Measurements from ENCODE around the gene SRR.
A peak's percentile ranks its signal among the peaks of the same experiment; 100 is the strongest.
"Not testable (repeated sequence)": the region's sequence is repeated elsewhere in the genome, so short reads cannot be mapped to it uniquely, and the experiment has no call there.

Gene SRR, protein sequence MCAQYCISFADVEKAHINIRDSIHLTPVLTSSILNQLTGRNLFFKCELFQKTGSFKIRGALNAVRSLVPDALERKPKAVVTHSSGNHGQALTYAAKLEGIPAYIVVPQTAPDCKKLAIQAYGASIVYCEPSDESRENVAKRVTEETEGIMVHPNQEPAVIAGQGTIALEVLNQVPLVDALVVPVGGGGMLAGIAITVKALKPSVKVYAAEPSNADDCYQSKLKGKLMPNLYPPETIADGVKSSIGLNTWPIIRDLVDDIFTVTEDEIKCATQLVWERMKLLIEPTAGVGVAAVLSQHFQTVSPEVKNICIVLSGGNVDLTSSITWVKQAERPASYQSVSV

DNA sequence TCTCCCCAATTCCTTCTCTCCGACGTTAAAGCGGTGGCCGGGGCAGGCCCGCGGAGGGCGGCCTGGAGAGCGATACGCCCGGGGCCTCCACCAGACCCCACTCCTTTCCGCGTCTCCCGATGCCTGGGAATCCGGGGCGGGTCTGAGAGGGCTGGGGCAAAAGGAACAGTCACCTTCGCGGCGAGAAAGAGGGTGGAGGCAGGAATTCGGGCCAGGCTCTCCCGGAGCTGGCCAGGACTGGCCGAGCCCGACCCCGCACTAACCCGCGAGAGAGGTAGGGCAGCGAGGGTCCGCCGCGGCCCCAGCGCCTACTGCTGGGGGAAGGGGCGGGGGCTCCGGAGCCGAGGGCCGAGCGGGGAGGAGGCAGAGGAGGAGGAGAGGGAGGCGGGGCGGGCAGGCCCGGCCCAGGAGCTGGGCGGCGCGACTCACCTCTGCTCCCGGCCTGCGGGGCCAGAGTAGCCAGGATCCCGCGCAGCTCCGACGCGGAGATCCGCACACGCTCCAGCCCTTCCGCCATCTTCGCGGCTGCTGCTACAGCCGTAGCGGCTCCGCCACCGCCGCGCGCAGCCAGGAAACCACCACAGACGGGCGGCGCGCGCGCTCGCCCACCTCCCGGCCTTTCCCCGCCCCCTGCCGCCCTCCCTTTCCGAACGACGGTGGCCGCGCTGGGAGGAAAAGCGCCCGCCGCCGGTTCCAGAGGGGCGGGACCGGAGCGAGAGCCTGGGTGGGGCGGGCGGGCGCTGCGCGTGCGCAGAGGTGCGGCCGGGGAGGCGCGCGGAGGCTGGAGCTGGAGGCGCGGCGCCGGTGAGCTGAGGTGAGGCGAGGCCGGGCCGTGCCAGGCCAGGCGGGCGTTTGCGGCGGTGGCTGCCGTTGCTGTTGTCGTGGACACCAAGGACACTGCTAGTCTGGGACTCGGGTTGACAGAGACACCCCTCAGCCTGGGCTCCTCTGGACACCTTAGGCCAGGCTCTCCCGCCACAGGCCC is at the start of gene SRR, which contains the start of gene SMG6:
Gene SRR (plus strand): TSS at position 747 of the 985 bp plus-strand sequence. CDS start 11,611 bp downstream, outside the sequence.
Gene SMG6 (minus strand): TSS at position 582 of the 985 bp plus-strand sequence. CDS start 65 bp downstream, at position 517.
- peak; percentile 100 for DNase-seq (ENCODE audit: low spot score)

DNA sequence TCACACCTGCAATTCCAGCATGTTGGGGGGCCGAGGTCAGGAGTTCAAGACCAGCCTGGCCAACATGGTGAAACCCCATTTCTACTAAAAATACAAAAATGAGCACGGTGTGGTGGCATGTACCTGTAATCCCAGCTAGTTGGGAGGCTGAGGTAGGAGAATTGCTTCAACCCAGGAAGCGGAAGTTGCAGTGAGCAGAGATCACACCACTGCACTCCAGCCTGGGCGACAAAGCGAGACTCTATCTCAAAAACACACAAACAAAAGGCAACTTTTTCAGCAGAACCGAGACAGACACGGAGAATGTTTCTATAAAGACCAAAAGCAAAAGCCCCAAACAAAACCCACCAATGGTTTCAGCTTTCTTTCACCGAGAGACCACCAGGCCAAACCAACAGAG is 44.9 kb upstream of the SRR start:
- DNase-seq (ENCODE audit: low spot score): not testable (repeated sequence)

DNA sequence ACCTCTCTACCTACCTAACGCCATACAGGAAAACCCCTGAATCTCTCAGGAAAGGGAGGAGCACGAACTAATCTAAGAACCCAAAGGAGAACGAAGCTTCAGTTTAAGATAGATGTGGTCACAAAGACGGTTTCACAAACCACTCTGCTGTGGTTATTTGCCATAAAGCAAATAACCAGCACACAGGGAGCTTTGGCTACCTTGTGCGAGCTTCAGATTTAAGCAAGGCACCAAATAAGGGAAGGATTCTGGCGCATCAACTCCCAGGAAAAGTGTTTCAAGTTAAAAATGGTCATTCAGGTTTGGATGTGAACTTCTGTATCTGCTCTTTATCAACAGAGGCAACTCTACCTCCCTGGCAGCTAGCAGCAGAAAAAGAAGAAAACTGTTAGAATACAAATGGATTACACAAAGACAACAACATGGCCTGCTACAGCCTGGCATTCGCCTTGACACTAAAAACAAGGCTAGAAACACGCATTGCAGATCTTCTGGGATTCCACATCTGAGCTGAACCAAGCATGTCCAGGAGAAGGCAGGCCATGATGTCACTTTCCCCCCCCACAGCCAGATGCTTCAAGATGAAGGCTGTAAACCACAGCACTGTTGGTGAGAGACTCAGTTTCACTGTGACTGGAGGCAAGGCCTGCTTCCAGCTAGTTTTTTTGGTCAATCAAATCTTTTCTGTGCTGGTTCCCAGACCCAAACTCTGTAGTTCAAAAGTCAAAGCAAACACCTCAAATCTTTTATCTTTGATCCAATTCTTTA is 43.8 kb upstream of the SRR start:
- peak; percentile 74 for DNase-seq (ENCODE audit: low spot score)

- peak; percentile 72 for DNase-seq (ENCODE audit: low spot score)
Measured at GRCh38 chr17:2262135-2262587, 41.6 kb upstream of the SRR start.

- DNase-seq (ENCODE audit: low spot score): no peak
Measured at GRCh38 chr17:2263183-2264066, 40.3 kb upstream of the SRR start.

DNA sequence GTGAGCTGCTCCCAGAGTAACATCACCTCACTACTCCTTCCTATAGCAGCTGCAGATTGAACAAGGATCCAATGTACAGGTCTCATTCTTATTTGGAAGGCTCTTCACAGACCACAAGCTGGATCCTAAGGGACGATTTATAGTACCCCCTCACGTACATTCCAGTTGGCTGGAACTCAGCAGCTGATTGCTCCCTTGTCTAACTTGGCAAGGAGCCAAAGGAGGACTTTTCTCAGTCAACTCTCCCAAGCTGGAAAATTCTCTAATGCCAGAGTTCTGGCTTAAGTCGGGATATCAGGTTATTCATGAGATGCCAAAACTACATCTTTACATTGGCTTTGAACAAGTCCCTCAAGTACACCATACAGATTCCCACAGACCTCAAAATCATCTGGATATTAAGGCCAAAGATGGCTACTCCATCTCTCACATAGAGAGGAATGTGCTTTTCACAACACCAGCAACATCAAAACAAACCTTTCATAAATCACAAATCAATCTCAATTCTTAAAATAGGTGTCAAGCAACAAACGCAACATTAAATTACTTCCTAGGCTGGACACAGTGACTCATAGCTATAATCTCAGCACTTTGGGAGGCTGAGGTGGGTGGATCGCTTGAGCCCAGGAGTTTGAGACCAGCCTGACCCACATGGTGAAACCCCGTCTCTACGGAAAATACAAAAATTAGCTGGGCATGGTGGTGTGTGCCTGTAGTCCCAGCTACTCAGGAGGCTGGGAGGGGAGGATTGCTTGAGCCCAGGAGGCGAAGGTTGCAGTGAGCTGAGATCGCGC is 39.5 kb upstream of the SRR start:
- DNase-seq (ENCODE audit: low spot score): no peak

DNA sequence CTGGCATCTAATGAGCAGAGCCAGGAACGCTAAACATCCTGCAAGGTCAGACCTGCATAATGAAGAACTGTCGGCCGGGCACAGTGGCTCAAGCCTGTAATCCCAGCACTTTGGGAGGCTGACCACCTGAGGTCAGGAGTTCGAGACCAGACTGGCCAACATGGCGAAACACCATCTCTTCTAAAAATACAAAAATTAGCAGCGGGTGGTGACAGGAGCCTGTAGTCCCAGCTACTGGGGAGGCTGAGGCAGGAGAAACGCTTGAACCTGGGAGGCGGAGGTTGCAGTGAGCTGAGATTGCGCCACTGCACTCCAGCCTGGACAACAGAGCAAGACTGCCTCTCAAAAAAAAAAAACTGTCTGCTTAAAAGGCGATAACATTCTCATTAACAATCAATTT is 38.6 kb upstream of the SRR start:
- DNase-seq (ENCODE audit: low spot score): not testable (repeated sequence)

GRCh38 chr17:2266045-2266864 is 37.5 kb upstream of the SRR start:
- no peak for DNase-seq (ENCODE audit: low spot score)

DNA sequence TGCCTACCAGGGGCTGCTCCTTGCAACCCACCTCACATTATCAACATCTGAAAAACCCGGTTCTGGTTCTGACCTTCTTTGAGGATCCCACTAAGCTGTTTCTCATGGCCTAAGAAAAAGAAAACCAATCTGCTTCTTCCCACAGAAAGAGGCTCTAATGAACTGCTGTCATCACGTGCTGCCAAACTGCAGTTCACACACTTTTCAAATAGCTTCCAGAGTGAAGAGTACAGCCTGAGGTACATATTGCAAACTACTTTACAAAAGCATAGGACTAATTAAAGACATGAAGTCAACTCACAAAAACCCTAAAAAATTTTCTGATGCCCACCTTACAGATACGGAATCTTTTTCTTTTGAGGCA is 36.9 kb upstream of the SRR start:
- no peak for DNase-seq (ENCODE audit: low spot score)

DNA sequence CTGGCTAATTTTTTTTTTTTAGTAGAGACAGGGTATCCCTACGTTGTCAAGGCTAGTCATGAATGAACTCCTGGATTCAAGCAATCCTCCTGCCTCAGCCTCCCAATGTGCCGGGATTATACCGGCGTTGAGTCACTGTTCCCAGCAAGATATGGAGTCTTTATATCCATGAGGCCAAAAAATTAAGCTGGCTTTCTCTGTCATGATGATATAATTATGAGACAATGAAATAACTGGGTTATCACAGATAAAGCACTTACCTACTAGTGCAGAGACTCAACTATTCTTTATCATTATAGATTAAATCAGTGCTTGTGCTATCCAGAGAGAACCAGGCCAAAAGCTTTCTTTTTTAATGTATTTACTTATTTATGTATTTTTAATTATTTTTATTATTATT is 36.4 kb upstream of the SRR start:
- DNase-seq (ENCODE audit: low spot score): no peak

DNA sequence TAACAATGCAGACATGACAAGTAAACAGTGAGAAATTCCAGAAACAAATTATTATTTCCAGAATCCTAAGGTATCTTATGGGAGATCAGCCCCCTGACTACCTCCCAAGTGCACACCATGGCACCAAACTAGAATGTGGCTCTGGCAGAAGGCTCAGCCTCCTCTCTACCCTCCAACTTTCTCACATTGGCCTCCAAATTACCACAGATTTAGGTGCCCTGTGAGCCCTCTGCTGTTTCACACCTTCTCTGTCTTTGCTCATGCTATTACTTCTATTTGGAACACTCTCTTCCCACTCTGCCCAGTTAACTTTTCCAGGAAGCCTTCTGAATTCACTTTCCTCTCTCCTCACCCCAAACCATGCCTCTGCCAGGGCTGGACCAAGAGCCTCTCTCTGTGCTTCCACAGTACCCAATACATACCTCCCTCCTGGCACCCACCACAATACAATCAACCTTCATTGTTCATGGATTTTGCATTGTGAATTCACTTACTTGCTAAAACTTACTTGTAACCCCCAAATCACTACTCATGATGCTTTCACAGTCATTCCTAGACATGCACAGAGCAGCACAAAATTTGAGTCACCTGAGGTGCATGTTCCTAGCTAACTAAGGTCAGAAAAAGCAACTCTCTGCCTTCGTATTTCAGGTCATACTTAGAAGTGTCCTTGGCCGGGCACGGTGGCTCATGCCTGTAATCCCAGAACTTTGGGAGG is 31.6 kb upstream of the SRR start:
- DNase-seq (ENCODE audit: low spot score): no peak

GRCh38 chr17:2274414-2274813 is 29.3 kb upstream of the SRR start:
- no peak for DNase-seq (ENCODE audit: low spot score)

DNA sequence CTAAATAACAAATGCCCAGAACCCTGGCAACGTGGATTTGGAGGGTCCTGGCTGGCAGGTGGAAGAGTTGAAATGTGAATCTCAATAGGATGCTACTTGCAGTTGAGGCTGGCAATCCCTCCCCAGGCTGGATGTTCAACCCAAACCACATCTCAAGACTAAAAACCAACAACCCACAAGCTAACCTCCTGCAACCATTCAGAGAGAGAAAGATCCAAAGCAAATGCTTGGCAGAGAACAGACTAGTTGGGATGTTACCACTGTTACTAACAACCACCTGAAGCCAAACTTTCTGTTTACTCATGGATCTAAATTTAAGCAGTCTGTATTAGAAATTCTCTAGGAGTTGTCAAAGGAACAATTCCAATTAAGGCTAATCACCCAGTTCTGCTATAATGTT is 28.0 kb upstream of the SRR start:
- no peak for DNase-seq (ENCODE audit: low spot score)

DNA sequence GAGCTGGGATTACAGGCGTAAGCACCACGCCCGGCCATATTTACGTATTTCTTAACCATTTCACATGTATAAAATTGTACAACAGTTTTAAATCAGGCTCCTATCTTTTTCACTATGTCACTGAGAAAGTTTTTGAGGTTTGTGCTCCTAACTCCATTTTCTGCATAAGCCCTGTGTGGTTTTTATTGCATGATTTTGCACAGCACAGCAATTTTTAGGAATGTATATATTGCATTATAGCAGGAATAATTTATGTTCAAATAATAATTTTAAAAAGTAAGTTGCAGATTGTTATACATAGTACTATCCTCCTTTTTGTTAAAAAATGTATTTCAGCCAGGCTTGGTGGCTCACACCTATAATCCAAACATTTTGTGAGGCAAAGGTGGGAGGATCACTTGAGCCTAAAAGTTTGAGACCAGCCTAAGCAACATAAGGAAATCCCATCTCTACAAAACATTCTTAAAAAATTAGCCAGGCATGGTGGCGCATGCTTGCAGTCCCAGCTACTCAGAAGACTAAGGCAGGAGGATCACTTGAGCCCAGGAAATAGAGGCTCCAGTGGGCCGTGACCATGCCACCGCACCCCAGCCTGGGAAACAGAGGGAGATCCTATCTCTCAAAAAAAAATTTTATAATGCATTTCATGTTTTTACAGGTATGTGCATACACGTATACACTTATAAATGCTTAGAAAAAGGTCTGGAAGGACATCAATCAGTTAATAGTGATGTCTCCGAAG is 26.1 kb upstream of the SRR start:
- no peak for DNase-seq (ENCODE audit: low spot score)

DNA sequence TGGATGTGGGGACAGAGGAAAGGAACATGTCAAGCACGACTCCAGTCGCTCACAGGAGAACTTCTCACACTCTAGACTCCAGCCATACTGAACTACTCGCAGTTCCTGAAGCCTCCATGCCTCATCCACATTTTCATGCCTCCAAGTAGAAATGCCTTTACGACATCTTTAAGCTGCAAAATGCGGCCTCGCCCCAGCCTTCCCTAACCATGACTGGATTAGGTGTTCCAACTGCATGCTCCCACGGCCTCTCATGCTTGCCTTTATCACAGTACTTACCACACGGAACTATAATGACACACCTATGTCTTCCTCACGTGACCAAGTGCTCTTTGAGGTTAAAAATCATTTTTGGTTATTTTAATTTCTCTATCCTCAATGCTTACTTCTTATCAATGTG is 24.0 kb upstream of the SRR start:
- no peak for DNase-seq (ENCODE audit: low spot score)

GRCh38 chr17:2282297-2282873 is 21.4 kb upstream of the SRR start:
- peak; percentile 69 for DNase-seq (ENCODE audit: low spot score)

GRCh38 chr17:2283302-2283701 is 20.4 kb upstream of the SRR start:
- DNase-seq (ENCODE audit: low spot score): no peak

Measured in AG08395 (cell line).